ENCODE data around the gene NCF4. TPM values are rescaled to one million over a fixed set of nuclear protein-coding genes. Genes with fewer than 3 reads are reported as not detected.

NCF4 gene
- total and polyA plus RNA-seq, 4 donors, result 14.1 to 113 (median 40.0) TPM

- Histone ChIP-seq H3K36me3 (ENCODE audit: control insufficient read depth in 4 of 4, insufficient read depth in 4 of 4, low read length in 4 of 4) (no peaks in the 10 kb centered on the region), H3K4me1 (ENCODE audit: control insufficient read depth in 5 of 5, insufficient read depth in 5 of 5, low read length in 5 of 5) (no peaks in the 10 kb centered on the region), H3K27ac (ENCODE audit: low read depth in 1 of 2, low read length in 1 of 2) (no peak overlapping the region), H3K4me3 (no peak overlapping the region), H3K9ac (ENCODE audit: insufficient read depth in 1 of 2, low read length in 2 of 2) (no peak overlapping the region), H3K27me3 (ENCODE audit: control insufficient read depth in 3 of 3, insufficient read depth in 3 of 3, low read length in 2 of 3) (peaks cover 0 to 4% (median 0%) of the 10 kb centered on the region in 3 donors), H3K9me3 (ENCODE audit: control insufficient read depth in 4 of 4, insufficient read depth in 3 of 4, low read length in 3 of 4) (peaks cover 0 to 3% (median 0%) of the 10 kb centered on the region in 4 donors)
- ATAC-seq (ENCODE audit: insufficient read depth, low FRiP score) (no peak), DNase-seq (no peak)
- no peak for TF ChIP-seq CTCF (IDR thresholded peaks at IDR 0.05; ENCODE audit: control extremely low read depth, extremely low read depth)
- WGBS, 2 donors, result 62 to 76% methylated on average over 5 of the region's 5 CpGs
These were observed 23.7 kb downstream of the NCF4 start for GRCh38 chr22:36884349-36885158.

GRCh38 chr22:36885474-36885873, 24.7 kb downstream of the NCF4 start:
- TF ChIP-seq CTCF (IDR thresholded peaks at IDR 0.05; ENCODE audit: control extremely low read depth, extremely low read depth), result no peak
- 71 to 73% methylated on average over 7 of the region's 7 CpGs for WGBS, 2 donors
- DNase-seq (no peak), ATAC-seq (ENCODE audit: insufficient read depth, low FRiP score) (no peak)
- Histone ChIP-seq H3K36me3 (ENCODE audit: control insufficient read depth in 4 of 4, insufficient read depth in 4 of 4, low read length in 4 of 4) (no peaks in the 10 kb centered on the region), H3K9ac (ENCODE audit: insufficient read depth in 1 of 2, low read length in 2 of 2) (no peak overlapping the region), H3K27ac (ENCODE audit: low read depth in 1 of 2, low read length in 1 of 2) (no peak overlapping the region), H3K9me3 (ENCODE audit: control insufficient read depth in 4 of 4, insufficient read depth in 3 of 4, low read length in 3 of 4) (peaks cover 0 to 3% (median 0%) of the 10 kb centered on the region in 4 donors), H3K4me1 (ENCODE audit: control insufficient read depth in 5 of 5, insufficient read depth in 5 of 5, low read length in 5 of 5) (no peaks in the 10 kb centered on the region), H3K4me3 (no peak overlapping the region), H3K27me3 (ENCODE audit: control insufficient read depth in 3 of 3, insufficient read depth in 3 of 3, low read length in 2 of 3) (peaks cover 0 to 4% (median 0%) of the 10 kb centered on the region in 3 donors)

- no peaks in the 10 kb centered on the region for H3K4me1 ChIP-seq (ENCODE audit: control insufficient read depth in 5 of 5, insufficient read depth in 5 of 5, low read length in 5 of 5)
- no peak for TF ChIP-seq CTCF (IDR thresholded peaks at IDR 0.05; ENCODE audit: control extremely low read depth, extremely low read depth)
- H3K9me3 ChIP-seq (ENCODE audit: control insufficient read depth in 4 of 4, insufficient read depth in 3 of 4, low read length in 3 of 4), result peaks cover 0 to 3% (median 0%) of the 10 kb centered on the region in 4 donors
These were observed 25.2 kb downstream of the NCF4 start for GRCh38 chr22:36886016-36886415.

More at GRCh38 chr22:36886016-36886415, 25.2 kb downstream of the NCF4 start:
- Histone ChIP-seq H3K27me3 (ENCODE audit: control insufficient read depth in 3 of 3, insufficient read depth in 3 of 3, low read length in 2 of 3) (peaks cover 0 to 4% (median 0%) of the 10 kb centered on the region in 3 donors), H3K36me3 (ENCODE audit: control insufficient read depth in 4 of 4, insufficient read depth in 4 of 4, low read length in 4 of 4) (no peaks in the 10 kb centered on the region), H3K4me3 (no peak overlapping the region), H3K9ac (ENCODE audit: insufficient read depth in 1 of 2, low read length in 2 of 2) (no peak overlapping the region), H3K27ac (ENCODE audit: low read depth in 1 of 2, low read length in 1 of 2) (no peak overlapping the region)
- ATAC-seq (ENCODE audit: insufficient read depth, low FRiP score) (no peak), DNase-seq (no peak)
- 92 to 99% methylated on average over 4 of the region's 4 CpGs for WGBS, 2 donors
